Measurements from ENCODE around the gene NETO2. TPM values are rescaled to one million over a fixed set of nuclear protein-coding genes. Genes with fewer than 3 reads are reported as not detected.

NETO2 gene
- total and polyA plus RNA-seq, 2 of the 13 experiments (the other 11 are each of a cell fraction or from before 2014, with no cell fraction given) = 8.2 to 13.5 TPM

DNA sequence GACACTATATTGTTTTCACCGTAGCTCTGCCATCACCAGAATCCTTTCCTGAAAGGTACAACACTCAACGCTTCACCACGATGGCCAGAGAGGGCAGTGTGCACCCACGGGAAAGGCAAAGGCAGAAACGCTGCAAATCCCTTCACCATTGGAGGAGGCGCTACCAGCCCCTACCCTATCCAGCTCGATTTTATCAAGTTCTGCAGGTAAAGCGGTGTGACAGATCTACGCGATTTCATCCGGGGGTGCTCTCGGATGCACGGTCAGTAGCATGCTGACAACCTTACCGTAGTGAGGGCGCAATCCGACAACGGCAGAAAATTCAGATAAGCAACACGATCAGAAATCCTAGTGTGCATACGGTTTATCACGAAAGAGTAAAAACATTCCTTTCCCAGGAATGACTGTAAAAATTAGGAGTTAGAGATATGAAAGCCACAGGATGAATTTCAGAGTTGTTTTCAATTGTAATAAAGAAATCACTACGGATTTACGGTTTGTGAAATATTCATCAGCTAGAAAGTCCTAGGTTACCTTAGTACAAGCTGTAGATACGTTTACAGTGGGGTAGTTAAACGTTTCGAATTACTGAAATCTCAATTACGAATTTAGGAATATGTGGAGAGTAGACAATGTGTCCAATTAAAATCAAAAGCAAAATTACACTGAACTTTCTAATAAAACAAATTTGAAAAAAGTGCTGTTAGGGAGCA is 1.8 kb downstream of the NETO2 start (continued):
- TF ChIP-seq, protein P1, sequence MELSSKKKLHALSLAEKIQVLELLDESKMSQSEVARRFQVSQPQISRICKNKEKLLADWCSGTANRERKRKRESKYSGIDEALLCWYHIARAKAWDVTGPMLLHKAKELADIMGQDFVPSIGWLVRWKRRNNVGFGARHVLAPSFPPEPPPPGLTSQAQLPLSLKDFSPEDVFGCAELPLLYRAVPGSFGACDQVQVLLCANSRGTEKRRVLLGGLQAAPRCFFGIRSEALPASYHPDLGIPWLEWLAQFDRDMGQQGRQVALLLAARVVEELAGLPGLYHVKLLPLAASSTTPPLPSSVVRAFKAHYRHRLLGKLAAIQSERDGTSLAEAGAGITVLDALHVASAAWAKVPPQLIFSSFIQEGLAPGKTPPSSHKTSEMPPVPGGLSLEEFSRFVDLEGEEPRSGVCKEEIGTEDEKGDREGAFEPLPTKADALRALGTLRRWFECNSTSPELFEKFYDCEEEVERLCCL (CRISPR knock-in tag; IDR thresholded peaks at IDR 0.05; ENCODE audit: borderline replicate concordance) = no peak
- TF ChIP-seq ZNF331 (CRISPR knock-in tag; IDR thresholded peaks at IDR 0.05) (peak; percentile 80), CAMTA2 (CRISPR knock-in tag; IDR thresholded peaks at IDR 0.05; ENCODE audit: borderline replicate concordance) (no peak), SSRP1 (CRISPR knock-in tag; IDR thresholded peaks at IDR 0.05) (no peak), DNMT3B (CRISPR knock-in tag; conservative IDR thresholded peaks at IDR 0.05) (no peak), THAP11 (CRISPR knock-in tag; IDR thresholded peaks at IDR 0.05) (peak; percentile 48; the same call in 1 of the 2 replicates), ZSCAN9 (CRISPR knock-in tag; IDR thresholded peaks at IDR 0.05; ENCODE audit: borderline replicate concordance) (no peak), SP5 (CRISPR knock-in tag; IDR thresholded peaks at IDR 0.05; ENCODE audit: borderline replicate concordance, low read depth) (0 out of 2 replicates have a peak, but pooled peaks have one; percentile 31), ZNF563 (CRISPR knock-in tag; IDR thresholded peaks at IDR 0.05) (no peak), TCF12 (IDR thresholded peaks at IDR 0.05) (no peak), TCF12 (CRISPR knock-in tag; IDR thresholded peaks at IDR 0.05) (no peak), ZNF446 (CRISPR knock-in tag; IDR thresholded peaks at IDR 0.05) (no peak), NFKB2 (CRISPR knock-in tag; IDR thresholded peaks at IDR 0.05; ENCODE audit: borderline replicate concordance) (0 out of 2 replicates have a peak, but pooled peaks have one; percentile 22), PHF8 (CRISPR knock-in tag; IDR thresholded peaks at IDR 0.05) (peak; percentile 40; the same call in 1 of the 2 replicates), ZNF577 (CRISPR knock-in tag; IDR thresholded peaks at IDR 0.05; ENCODE audit: borderline replicate concordance, low read depth) (no peak), HHEX (CRISPR knock-in tag; IDR thresholded peaks at IDR 0.05) (no peak), ADNP (CRISPR knock-in tag; IDR thresholded peaks at IDR 0.05) (no peak), SMARCE1 (IDR thresholded peaks at IDR 0.05; ENCODE audit: borderline replicate concordance) (no peak), HCFC1 (IDR thresholded peaks at IDR 0.05; ENCODE audit: low read depth, low read length) (no peak)
- TF ChIP-seq, protein P2, sequence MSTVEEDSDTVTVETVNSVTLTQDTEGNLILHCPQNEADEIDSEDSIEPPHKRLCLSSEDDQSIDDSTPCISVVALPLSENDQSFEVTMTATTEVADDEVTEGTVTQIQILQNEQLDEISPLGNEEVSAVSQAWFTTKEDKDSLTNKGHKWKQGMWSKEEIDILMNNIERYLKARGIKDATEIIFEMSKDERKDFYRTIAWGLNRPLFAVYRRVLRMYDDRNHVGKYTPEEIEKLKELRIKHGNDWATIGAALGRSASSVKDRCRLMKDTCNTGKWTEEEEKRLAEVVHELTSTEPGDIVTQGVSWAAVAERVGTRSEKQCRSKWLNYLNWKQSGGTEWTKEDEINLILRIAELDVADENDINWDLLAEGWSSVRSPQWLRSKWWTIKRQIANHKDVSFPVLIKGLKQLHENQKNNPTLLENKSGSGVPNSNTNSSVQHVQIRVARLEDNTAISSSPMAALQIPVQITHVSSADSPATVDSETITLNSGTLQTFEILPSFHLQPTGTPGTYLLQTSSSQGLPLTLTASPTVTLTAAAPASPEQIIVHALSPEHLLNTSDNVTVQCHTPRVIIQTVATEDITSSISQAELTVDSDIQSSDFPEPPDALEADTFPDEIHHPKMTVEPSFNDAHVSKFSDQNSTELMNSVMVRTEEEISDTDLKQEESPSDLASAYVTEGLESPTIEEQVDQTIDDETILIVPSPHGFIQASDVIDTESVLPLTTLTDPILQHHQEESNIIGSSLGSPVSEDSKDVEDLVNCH (CRISPR knock-in tag; IDR thresholded peaks at IDR 0.05) = no peak
- TF ChIP-seq, protein P3, sequence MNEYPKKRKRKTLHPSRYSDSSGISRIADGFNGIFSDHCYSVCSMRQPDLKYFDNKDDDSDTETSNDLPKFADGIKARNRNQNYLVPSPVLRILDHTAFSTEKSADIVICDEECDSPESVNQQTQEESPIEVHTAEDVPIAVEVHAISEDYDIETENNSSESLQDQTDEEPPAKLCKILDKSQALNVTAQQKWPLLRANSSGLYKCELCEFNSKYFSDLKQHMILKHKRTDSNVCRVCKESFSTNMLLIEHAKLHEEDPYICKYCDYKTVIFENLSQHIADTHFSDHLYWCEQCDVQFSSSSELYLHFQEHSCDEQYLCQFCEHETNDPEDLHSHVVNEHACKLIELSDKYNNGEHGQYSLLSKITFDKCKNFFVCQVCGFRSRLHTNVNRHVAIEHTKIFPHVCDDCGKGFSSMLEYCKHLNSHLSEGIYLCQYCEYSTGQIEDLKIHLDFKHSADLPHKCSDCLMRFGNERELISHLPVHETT (CRISPR knock-in tag; conservative IDR thresholded peaks at IDR 0.05) = 0 out of 2 replicates have a peak, but pooled peaks have one; percentile 31
- TF ChIP-seq, protein P4, sequence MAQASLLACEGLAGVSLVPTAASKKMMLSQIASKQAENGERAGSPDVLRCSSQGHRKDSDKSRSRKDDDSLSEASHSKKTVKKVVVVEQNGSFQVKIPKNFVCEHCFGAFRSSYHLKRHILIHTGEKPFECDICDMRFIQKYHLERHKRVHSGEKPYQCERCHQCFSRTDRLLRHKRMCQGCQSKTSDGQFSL (CRISPR knock-in tag; IDR thresholded peaks at IDR 0.05) = no peak; the same call in 1 of the 2 replicates
- TF ChIP-seq, protein P5, sequence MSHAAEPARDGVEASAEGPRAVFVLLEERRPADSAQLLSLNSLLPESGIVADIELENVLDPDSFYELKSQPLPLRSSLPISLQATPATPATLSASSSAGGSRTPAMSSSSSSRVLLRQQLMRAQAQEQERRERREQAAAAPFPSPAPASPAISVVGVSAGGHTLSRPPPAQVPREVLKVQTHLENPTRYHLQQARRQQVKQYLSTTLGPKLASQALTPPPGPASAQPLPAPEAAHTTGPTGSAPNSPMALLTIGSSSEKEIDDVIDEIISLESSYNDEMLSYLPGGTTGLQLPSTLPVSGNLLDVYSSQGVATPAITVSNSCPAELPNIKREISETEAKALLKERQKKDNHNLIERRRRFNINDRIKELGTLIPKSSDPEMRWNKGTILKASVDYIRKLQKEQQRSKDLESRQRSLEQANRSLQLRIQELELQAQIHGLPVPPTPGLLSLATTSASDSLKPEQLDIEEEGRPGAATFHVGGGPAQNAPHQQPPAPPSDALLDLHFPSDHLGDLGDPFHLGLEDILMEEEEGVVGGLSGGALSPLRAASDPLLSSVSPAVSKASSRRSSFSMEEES (CRISPR knock-in tag; IDR thresholded peaks at IDR 0.05) = no peak

Data from HepG2 (cell line).